ENCODE results near the gene TXLNB. TPM values are rescaled to one million over a fixed set of nuclear protein-coding genes. Genes with fewer than 3 reads are reported as not detected.

The TXLNB gene
- total and polyA plus RNA-seq, 2 experiments from 2014 or later = 0.37 to 0.50 TPM

- Histone ChIP-seq H3K27ac (no peak overlapping the region), H3K4me2 (peak overlapping the region; percentile 59), H3K36me3 (replicated peaks; ENCODE audit: insufficient read depth, low read depth) (no peaks in the 10 kb centered on the region), H3K27me3 (no peaks in the 10 kb centered on the region), H3K4me1 (ENCODE audit: insufficient read depth) (no peaks in the 10 kb centered on the region), H2AFZ (peak overlapping the region; percentile 58), H4K20me1 (ENCODE audit: insufficient read depth, poor library complexity, severe bottlenecking) (no peaks in the 10 kb centered on the region), H3K4me3 (no peak overlapping the region), H3K9me3 (ENCODE audit: low read depth) (no peaks in the 10 kb centered on the region), H3K9me2 (replicated peaks; ENCODE audit: insufficient read depth) (no peaks in the 10 kb centered on the region), H3K79me2 (no peaks in the 10 kb centered on the region)
- 66% methylated on average over 21 of the region's 21 CpGs for WGBS (ENCODE audit: low lambda C conversion rate, missing lambda C conversion rate)
- peak; percentile 51 for DNase-seq (ENCODE audit: low spot score)
- TF ChIP-seq EZH2phosphoT487 (IDR thresholded peaks at IDR 0.05; ENCODE audit: low read depth, severe bottlenecking, unreplicated experiment) (no peak), EZH2 (IDR thresholded peaks at IDR 0.05; ENCODE audit: borderline replicate concordance) (no peak)
These were observed 31.9 kb upstream of the TXLNB start for GRCh38 chr6:139323511-139324300.

- no peak overlapping the region for H3K4me3 ChIP-seq
- H3K9me3 ChIP-seq (ENCODE audit: low read depth) = no peaks in the 10 kb centered on the region
- H3K4me1 ChIP-seq (ENCODE audit: insufficient read depth) = no peaks in the 10 kb centered on the region
- H3K9me2 ChIP-seq (replicated peaks; ENCODE audit: insufficient read depth) = no peaks in the 10 kb centered on the region
- no peaks in the 10 kb centered on the region for H3K36me3 ChIP-seq (replicated peaks; ENCODE audit: insufficient read depth, low read depth)
- H3K79me2 ChIP-seq = no peaks in the 10 kb centered on the region
- H4K20me1 ChIP-seq (ENCODE audit: insufficient read depth, poor library complexity, severe bottlenecking) = no peaks in the 10 kb centered on the region
- H2AFZ ChIP-seq = no peak overlapping the region
- H3K4me2 ChIP-seq = no peak overlapping the region
- TF ChIP-seq CTCF (IDR thresholded peaks at IDR 0.05; ENCODE audit: poor library complexity) (no peak), EZH2 (IDR thresholded peaks at IDR 0.05; ENCODE audit: borderline replicate concordance) (no peak), EZH2phosphoT487 (IDR thresholded peaks at IDR 0.05; ENCODE audit: low read depth, severe bottlenecking, unreplicated experiment) (no peak)
- DNase-seq (ENCODE audit: low spot score) = no peak
- H3K27ac ChIP-seq = no peak overlapping the region
- 88% methylated on average over 2 of the region's 2 CpGs for WGBS (ENCODE audit: low lambda C conversion rate, missing lambda C conversion rate)
- H3K27me3 ChIP-seq = no peaks in the 10 kb centered on the region
These were observed 28.3 kb upstream of the TXLNB start for GRCh38 chr6:139320081-139320480.

- H3K79me2 ChIP-seq = no peaks in the 10 kb centered on the region
- H3K4me1 ChIP-seq (ENCODE audit: insufficient read depth) = no peaks in the 10 kb centered on the region
- no peaks in the 10 kb centered on the region for H3K27me3 ChIP-seq
- H3K4me3 ChIP-seq = no peak overlapping the region
- no peak for TF ChIP-seq EZH2phosphoT487 (IDR thresholded peaks at IDR 0.05; ENCODE audit: low read depth, severe bottlenecking, unreplicated experiment)
- TF ChIP-seq EZH2 (IDR thresholded peaks at IDR 0.05; ENCODE audit: borderline replicate concordance) = no peak
- no peak for TF ChIP-seq CTCF (IDR thresholded peaks at IDR 0.05; ENCODE audit: poor library complexity)
- H3K4me2 ChIP-seq = no peak overlapping the region
- no peaks in the 10 kb centered on the region for H3K36me3 ChIP-seq (replicated peaks; ENCODE audit: insufficient read depth, low read depth)
- H3K27ac ChIP-seq = no peak overlapping the region
- no peaks in the 10 kb centered on the region for H4K20me1 ChIP-seq (ENCODE audit: insufficient read depth, poor library complexity, severe bottlenecking)
- 87% methylated on average over 2 of the region's 2 CpGs for WGBS (ENCODE audit: low lambda C conversion rate, missing lambda C conversion rate)
- DNase-seq (ENCODE audit: low spot score) = no peak
- H3K9me2 ChIP-seq (replicated peaks; ENCODE audit: insufficient read depth) = no peaks in the 10 kb centered on the region
- H3K9me3 ChIP-seq (ENCODE audit: low read depth) = no peaks in the 10 kb centered on the region
- no peak overlapping the region for H2AFZ ChIP-seq
These were observed 25.0 kb upstream of the TXLNB start for GRCh38 chr6:139316622-139317317.

All from hepatocyte (in vitro differentiated cells).